Naive thymus-derived CD8-positive, alpha-beta T cell (primary cell): Measurements from ENCODE around the gene GGT1. TPM values are rescaled to one million over a fixed set of nuclear protein-coding genes. Genes with fewer than 3 reads are reported as not detected.
A peak's percentile ranks its signal among the peaks of the same experiment; 100 is the strongest.
"Not testable (repeated sequence)": the region's sequence is repeated elsewhere in the genome, so short reads cannot be mapped to it uniquely, and the experiment has no call there.

ENCODE experiments used
- ATAC-seq, 2 donors: fragments of 150-1000 bp; cut with Tn5 transposase in 1 of 2; sonication (Bioruptor Pico), chemical (Tn5 transposase) in 1 of 2; 1 replicate in 1 of 2; 2 replicates in 1 of 2; pipeline ENCODE4 v1.10.0; 2021; ENCODE audit warnings: mild to moderate bottlenecking in 2 of 2, moderate library complexity in 2 of 2
- POLR2A ChIA-PET: fragments of 350-600 bp; sonication (Branson Sonifier 250); formaldehyde crosslinking; loops from one replicate; lab custom pipeline; 2021; ENCODE audit warnings: antibody characterized with exemption; lab: Charles Lee
- DNase-seq, 10 donors: peaks; one replicate each; pipeline versions ENCODE4 v3.0.0 to v3.0.0-alpha.2; 2020 to 2022
- H3K27ac Mint-ChIP-seq, 10 donors: one replicate each; pipeline ENCODE4 v1.8.0; 2020 to 2022; ENCODE audit warnings: mild to moderate bottlenecking in 10 of 10, mixed read lengths in 10 of 10, moderate library complexity in 4 of 10, inconsistent platforms in 1 of 10
- H3K27me3 Mint-ChIP-seq, 5 donors: one replicate each; pipeline ENCODE4 v1.8.0; 2021 to 2022; ENCODE audit warnings: mixed read lengths in 5 of 5
- H3K36me3 Mint-ChIP-seq, 3 donors: one replicate each; pipeline ENCODE4 v1.8.0; 2020 to 2022; ENCODE audit warnings: mixed read lengths in 3 of 3, mild to moderate bottlenecking in 2 of 3, inconsistent platforms in 1 of 3
- H3K4me1 Mint-ChIP-seq, 4 donors: one replicate each; pipeline ENCODE4 v1.8.0; 2021 to 2022; ENCODE audit warnings: mixed read lengths in 4 of 4
- H3K4me3 Mint-ChIP-seq, 10 donors: one replicate each; pipeline ENCODE4 v1.8.0; 2020 to 2022; ENCODE audit warnings: mild to moderate bottlenecking in 10 of 10, mixed read lengths in 10 of 10, moderate library complexity in 6 of 10, inconsistent platforms in 1 of 10
- H3K9me3 Mint-ChIP-seq, 9 donors: one replicate each; pipeline ENCODE4 v1.8.0; 2020 to 2022; ENCODE audit warnings: mixed read lengths in 9 of 9, mild to moderate bottlenecking in 3 of 9, inconsistent platforms in 1 of 9, moderate library complexity in 1 of 9
- polyA plus RNA-seq, 3 donors: library from polyadenylated mRNA; unstranded; fragments of 300-500 nt; fragmentation: Illumina TruSeq; gene quantifications; one replicate each; pipeline ENCODE4 v1.2.3, GENCODE V29; 2021
- total RNA-seq, 8 experiments: library from RNA in 2 of 8; stranded (reverse) in 2 of 8; gene quantifications; one replicate each; pipeline ENCODE4 v1.2.3 and lab custom pipeline; 2021 to 2026

GGT1 gene
- total and polyA plus RNA-seq, 5 experiments from 2014 or later = 0.79 to 21.1 (median 7.8) TPM; not detected in 1

DNA sequence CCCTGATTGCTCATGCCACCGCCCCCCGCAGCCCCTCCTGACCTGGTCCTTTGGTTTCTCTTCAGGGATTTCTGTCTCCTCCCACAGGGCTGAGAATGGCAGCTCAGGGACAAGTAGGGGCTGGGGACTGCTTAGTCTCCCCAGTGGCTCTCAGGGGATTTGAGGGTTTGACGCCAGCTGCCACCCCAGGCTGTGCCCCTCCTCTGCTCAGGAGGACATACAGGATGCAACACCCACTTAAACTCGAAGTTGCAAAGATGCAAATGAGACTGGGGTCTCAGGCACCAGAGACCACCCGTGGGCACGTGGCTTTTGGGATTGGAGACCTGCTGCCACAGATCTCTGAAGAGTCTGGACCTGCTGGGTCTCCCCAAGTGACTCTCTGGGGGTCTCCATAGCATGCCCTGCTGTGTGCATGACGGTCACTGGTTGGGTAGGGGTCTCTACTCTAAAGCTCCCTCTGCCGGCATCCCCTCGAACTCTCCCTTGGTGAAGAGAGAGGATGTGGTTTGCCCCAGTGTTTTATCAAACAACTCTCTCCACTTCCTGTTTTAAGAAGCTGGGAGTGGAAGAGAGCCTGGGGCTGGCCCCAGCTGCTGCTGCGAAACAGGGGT, 31.9 kb downstream of the GGT1 start:
- H3K4me1 Mint-ChIP-seq = peaks cover 11 to 25% (median 24%) of the 10 kb centered on the region in 4 donors
- POLR2A ChIA-PET, H3K9me3 Mint-ChIP-seq, ATAC-seq, H3K36me3 Mint-ChIP-seq, H3K27me3 Mint-ChIP-seq: not testable (repeated sequence)
- peak overlapping the region in 7 of 10 donors; percentile 4 to 53 (median 43) for H3K4me3 Mint-ChIP-seq
- DNase-seq = peak in 3 of 10 donors; percentile 7 to 30 (median 22)
- H3K27ac Mint-ChIP-seq = peak overlapping the region in 4 of 10 donors; percentile 11 to 56 (median 38)

DNA sequence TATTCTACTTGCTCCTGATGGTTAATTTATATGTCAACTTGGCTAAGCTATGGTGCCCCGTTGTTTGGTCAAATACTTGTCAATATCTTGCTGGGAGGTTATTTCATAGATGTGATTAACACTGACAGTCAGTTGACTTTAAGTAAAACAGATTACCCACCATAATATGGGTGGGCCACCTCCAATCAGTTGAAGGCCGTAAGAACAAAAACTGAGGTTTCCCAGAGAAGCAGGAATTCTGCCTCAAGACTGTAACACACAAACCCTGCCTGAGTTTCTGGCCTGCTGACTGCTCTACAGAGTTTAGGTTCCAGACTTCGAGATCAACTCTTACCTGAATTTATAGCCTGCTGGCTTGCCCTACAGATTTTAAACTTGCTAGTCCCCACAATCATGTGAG, 33.5 kb downstream of the GGT1 start:
- POLR2A ChIA-PET, ATAC-seq, H3K36me3 Mint-ChIP-seq, DNase-seq, H3K27me3 Mint-ChIP-seq: not testable (repeated sequence)
- peaks cover 11 to 25% (median 24%) of the 10 kb centered on the region in 4 donors for H3K4me1 Mint-ChIP-seq
- H3K9me3 Mint-ChIP-seq = peaks cover 0 to 16% (median 4%) of the 10 kb centered on the region in 9 donors
- H3K4me3 Mint-ChIP-seq = peak overlapping the region in 2 of 10 donors; percentile 6 to 33
- peak overlapping the region in 3 of 10 donors; percentile 64 to 79 (median 72) for H3K27ac Mint-ChIP-seq

DNA sequence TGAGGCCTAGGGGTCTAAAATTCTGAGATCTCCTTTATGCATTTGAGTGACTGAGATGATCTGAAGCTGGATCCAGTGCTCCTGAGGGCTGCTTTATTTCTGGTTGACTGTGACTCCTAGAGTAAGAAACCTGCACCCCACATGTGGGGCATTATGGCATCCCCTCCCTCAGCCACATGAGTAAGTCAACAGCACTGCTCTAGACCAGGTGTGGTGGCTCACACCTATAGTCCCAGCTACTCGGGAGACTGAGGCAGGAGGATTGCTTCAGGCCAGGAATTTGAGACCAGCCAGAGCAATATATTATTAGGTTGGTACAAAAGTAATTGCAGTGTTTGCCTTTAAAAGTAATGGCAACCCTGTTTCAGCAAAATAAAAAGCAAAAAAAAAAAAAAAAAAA, 39.3 kb downstream of the GGT1 start:
- H3K4me1 Mint-ChIP-seq, H3K4me3 Mint-ChIP-seq, H3K27me3 Mint-ChIP-seq, ATAC-seq, H3K36me3 Mint-ChIP-seq, H3K27ac Mint-ChIP-seq, POLR2A ChIA-PET, DNase-seq: not testable (repeated sequence)
- peaks cover 0 to 16% (median 4%) of the 10 kb centered on the region in 9 donors for H3K9me3 Mint-ChIP-seq

DNA sequence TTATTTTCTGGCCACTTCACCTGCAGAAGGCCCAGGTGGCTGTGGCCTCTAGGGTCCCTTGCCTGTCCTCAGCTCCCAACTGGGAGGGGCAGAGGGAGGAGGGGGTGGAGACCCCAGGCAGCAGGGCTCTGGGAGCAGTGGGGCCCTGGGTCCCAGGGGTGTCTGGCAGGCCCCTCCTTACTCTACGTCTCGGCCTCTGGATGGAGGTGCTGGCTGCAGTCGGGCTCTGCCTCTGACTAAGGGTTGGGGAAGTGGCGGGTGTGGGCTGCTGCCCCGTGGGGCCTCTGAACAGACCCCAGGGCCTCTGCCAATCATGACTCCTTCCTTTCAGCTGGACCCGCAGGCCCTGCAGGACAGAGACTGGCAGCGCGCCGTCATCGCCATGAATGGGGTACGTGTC, 41.4 kb downstream of the GGT1 start:
- H3K4me1 Mint-ChIP-seq, ATAC-seq, DNase-seq, H3K4me3 Mint-ChIP-seq, POLR2A ChIA-PET, H3K27ac Mint-ChIP-seq, H3K36me3 Mint-ChIP-seq, H3K27me3 Mint-ChIP-seq: not testable (repeated sequence)
- H3K9me3 Mint-ChIP-seq = peaks cover 0 to 12% (median 4%) of the 10 kb centered on the region in 9 donors

DNA sequence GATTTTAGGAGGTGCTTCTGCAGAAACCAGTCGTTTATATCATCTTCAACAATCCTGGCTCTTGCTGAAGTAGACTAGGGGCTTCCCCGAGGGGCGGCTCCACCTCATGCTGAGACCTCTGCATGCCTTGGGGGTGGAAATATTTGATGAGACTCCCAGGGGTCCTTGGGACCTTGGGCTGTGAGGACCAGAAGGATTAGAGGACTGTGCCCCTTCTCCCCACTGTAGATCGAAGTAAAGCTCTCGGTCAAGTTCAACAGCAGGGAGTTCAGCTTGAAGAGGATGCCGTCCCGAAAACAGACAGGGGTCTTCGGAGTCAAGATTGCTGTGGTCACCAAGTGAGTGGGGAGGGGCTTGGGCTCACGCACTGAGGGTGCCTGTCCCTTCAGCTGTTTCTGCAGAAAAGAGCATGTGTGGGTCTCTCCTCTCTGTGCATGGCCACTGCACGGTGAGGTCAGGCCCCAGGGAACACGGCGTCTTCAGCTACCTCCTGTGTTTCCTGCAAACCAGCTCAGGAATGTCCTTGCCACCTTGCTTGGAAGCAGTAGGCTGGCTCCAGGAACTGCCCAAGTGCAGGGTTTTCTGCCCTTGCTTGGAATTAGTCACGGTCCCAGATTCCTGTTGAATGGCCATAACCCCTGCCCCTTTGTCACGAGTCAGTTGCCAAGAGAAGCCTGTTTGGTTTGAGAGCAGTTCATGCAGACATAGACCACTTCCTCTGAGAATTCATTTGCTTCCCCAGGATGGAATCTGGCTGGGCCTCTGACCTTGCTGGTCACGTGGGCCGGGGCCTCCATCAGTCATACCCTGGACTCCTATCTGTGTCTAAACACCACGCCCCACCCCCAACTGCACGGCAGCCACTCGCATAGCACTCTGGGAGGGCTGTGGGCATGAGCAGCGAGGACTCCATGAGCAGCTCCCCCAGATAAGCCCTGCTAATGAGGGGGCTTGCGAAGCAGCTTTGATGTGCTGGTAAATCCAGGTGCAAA, 42.7 kb downstream of the GGT1 start:
- ATAC-seq, H3K4me1 Mint-ChIP-seq, H3K27me3 Mint-ChIP-seq, H3K9me3 Mint-ChIP-seq, H3K4me3 Mint-ChIP-seq, H3K27ac Mint-ChIP-seq, H3K36me3 Mint-ChIP-seq, POLR2A ChIA-PET, DNase-seq: not testable (repeated sequence)

DNA sequence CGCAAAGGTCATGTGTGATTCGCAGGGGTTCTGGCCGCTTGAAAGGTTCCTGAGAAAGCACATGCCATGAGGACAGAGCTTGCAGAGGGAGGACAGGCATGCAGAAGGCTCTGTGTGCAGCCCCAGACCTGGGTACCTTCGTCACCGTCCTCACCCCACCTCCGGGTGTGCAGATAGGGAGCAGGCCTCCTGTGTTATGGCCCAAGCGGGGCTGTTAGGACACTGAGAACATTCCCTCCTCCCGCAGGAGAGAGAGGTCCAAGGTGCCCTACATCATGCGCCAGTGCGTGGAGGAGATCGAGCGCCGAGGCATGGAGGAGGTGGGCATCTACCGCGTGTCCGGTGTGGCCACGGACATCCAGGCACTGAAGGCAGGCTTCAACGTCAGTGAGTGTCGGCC, 43.8 kb downstream of the GGT1 start:
- H3K27ac Mint-ChIP-seq, H3K4me3 Mint-ChIP-seq, H3K27me3 Mint-ChIP-seq, H3K4me1 Mint-ChIP-seq, ATAC-seq, DNase-seq, POLR2A ChIA-PET, H3K9me3 Mint-ChIP-seq, H3K36me3 Mint-ChIP-seq: not testable (repeated sequence)

DNA sequence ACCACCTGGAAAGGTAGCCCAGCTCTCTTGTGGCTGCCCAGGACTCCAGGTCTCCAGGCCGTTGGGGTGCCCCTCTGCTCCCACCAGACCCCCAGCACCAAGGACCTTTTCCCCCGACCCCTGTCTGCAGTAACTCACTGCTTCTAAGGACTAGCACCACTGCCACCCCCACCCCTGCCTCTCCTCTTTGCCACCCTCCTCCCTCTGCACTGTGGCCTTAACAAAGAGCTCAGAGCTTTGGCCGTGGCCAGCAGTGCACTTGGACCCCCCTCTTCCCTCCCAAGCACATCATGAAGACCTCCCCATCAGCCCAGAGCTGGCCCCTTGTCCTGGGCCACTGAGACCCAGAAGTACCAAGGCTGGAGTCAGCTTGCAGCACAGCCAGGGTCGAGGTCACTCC, 46.4 kb downstream of the GGT1 start:
- H3K9me3 Mint-ChIP-seq, H3K4me3 Mint-ChIP-seq, H3K4me1 Mint-ChIP-seq, POLR2A ChIA-PET, ATAC-seq, H3K27me3 Mint-ChIP-seq, H3K36me3 Mint-ChIP-seq, H3K27ac Mint-ChIP-seq, DNase-seq: not testable (repeated sequence)

DNA sequence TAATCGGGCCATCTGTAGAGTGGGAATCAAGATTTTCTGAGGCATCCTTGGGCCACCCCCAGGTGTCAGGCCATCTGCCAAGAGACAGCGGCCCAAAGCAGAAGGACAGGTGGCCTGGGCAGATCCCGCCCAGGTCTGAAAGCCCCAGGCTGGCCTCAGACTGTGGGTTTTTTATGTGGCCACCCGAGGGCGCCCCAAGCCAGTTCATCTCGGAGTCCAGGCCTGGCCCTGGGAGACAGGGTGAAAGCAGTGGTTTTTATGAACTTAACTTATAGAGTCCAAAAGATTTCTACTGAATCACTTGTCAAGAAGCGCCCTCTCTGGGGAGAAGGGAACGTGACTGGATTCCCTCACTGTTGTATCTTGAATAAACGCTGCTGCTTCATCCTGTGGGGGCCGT, 47.9 kb downstream of the GGT1 start:
- H3K4me3 Mint-ChIP-seq, H3K27ac Mint-ChIP-seq, H3K9me3 Mint-ChIP-seq, H3K4me1 Mint-ChIP-seq, H3K27me3 Mint-ChIP-seq, H3K36me3 Mint-ChIP-seq, POLR2A ChIA-PET, ATAC-seq: not testable (repeated sequence)
- DNase-seq = peak in 9 of 10 donors; percentile 17 to 74 (median 36)

DNA sequence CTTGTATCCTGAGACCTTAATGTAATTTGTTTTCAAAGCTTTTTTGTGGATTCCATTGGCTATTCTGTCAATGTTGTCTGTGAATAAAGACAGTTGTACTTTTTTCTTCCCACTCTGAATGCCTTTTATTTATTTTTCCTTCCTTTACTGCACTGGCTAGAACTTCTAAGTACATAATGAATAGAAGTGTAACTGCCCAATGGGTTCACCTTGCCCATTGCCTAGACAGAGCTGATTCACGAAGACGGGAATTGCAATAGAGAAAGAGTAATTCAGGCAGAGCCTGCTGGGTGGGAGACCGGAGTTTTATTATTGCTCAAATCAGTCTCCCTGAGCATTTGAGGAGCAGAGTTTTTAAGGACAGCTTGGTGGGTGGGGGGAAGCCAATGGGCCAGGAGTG, 62.4 kb downstream of the GGT1 start:
- H3K27ac Mint-ChIP-seq, DNase-seq, H3K4me1 Mint-ChIP-seq, H3K4me3 Mint-ChIP-seq, ATAC-seq, H3K36me3 Mint-ChIP-seq, H3K9me3 Mint-ChIP-seq, POLR2A ChIA-PET: not testable (repeated sequence)
- H3K27me3 Mint-ChIP-seq = peaks cover 2 to 11% (median 4%) of the 10 kb centered on the region in 5 donors

DNA sequence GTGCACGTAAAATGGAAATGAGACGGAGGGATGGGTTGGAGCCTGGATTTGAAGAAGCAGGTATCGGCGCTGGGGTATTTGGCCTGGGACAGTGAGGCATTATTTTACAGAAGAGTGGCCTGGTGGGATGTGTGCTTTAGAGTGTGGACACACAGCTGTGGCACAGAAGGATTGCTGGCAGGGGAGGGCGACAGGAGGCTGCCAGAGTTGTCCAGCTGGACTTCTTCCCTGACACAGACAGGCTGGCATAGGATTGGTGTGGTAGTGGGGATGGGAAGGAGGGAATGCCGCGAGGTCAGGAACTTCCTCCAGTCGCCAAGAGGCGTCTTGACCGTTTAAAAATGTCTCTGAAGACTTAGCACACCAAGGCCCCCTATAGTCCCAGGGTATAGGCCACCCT, 64.9 kb downstream of the GGT1 start:
- H3K36me3 Mint-ChIP-seq, H3K4me3 Mint-ChIP-seq, DNase-seq, H3K9me3 Mint-ChIP-seq, H3K27ac Mint-ChIP-seq, POLR2A ChIA-PET, H3K4me1 Mint-ChIP-seq, ATAC-seq: not testable (repeated sequence)
- H3K27me3 Mint-ChIP-seq = peaks cover 2 to 11% (median 4%) of the 10 kb centered on the region in 5 donors

DNA sequence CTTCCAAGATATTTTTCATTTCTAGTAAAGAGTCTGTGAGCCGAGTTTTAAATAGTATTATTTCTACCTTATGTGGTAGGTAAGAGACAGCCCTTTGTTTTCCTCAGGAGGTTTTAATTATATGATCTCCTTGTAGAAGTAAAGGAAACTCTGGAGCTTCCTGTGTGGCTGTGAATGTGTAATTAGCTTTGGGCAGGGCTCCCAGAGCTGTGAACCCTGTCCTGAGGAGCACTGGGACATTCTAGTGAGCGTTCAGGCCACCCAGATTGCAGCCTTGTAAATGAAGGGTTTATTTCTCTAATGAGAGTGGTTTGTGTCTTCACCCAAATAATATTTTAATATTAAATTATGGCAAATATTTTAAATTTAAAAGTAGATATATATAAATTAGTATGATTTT, 69.5 kb downstream of the GGT1 start:
- POLR2A ChIA-PET, H3K9me3 Mint-ChIP-seq, ATAC-seq, H3K36me3 Mint-ChIP-seq, H3K4me1 Mint-ChIP-seq, H3K27me3 Mint-ChIP-seq, DNase-seq, H3K4me3 Mint-ChIP-seq, H3K27ac Mint-ChIP-seq: not testable (repeated sequence)
